NCI-H446 (cell line): ENCODE data around the gene SDK1.

ENCODE experiments used
- DNase-seq, 2 experiments: peaks; one replicate each; lab custom pipeline; 2025; lab: John Stamatoyannopoulos, UW

Gene SDK1

GRCh38 chr7:3887096-3887690 lies 586.1 kb downstream of the SDK1 start:
- no peak for DNase-seq

- DNase-seq = no peak
These were observed 587.0 kb downstream of the SDK1 start for GRCh38 chr7:3888096-3888495.

GRCh38 chr7:3892157-3892556 lies 591.1 kb downstream of the SDK1 start:
- DNase-seq = peak in 1 of 2 experiments; percentile 1

GRCh38 chr7:3892686-3893085 lies 591.6 kb downstream of the SDK1 start:
- no peak for DNase-seq

GRCh38 chr7:3893151-3893788 lies 592.2 kb downstream of the SDK1 start:
- DNase-seq = no peak

- no peak for DNase-seq
These were observed 592.7 kb downstream of the SDK1 start for GRCh38 chr7:3893789-3894153.

- no peak for DNase-seq
These were observed 594.5 kb downstream of the SDK1 start for GRCh38 chr7:3895341-3896116.

GRCh38 chr7:3896169-3896765 lies 595.2 kb downstream of the SDK1 start:
- DNase-seq = no peak

GRCh38 chr7:3897430-3898372 lies 596.6 kb downstream of the SDK1 start:
- no peak for DNase-seq

GRCh38 chr7:3899559-3899991 lies 598.5 kb downstream of the SDK1 start:
- DNase-seq = no peak

GRCh38 chr7:3908153-3908552 lies 607.1 kb downstream of the SDK1 start:
- no peak for DNase-seq

GRCh38 chr7:3909128-3909527 lies 608.1 kb downstream of the SDK1 start:
- no peak for DNase-seq

GRCh38 chr7:3910054-3910453 lies 609.0 kb downstream of the SDK1 start:
- DNase-seq = no peak

GRCh38 chr7:3911685-3912084 lies 610.6 kb downstream of the SDK1 start:
- DNase-seq = no peak

- no peak for DNase-seq
These were observed 611.2 kb downstream of the SDK1 start for GRCh38 chr7:3912291-3912690.

- no peak for DNase-seq
These were observed 613.2 kb downstream of the SDK1 start for GRCh38 chr7:3914051-3914775.

- no peak for DNase-seq
These were observed 614.4 kb downstream of the SDK1 start for GRCh38 chr7:3915337-3915878.

GRCh38 chr7:3916146-3916545 lies 615.1 kb downstream of the SDK1 start:
- no peak for DNase-seq

- DNase-seq = no peak
These were observed 616.4 kb downstream of the SDK1 start for GRCh38 chr7:3917436-3917835.

- DNase-seq = no peak
These were observed 617.5 kb downstream of the SDK1 start for GRCh38 chr7:3918576-3918975.

GRCh38 chr7:3922175-3922635 lies 621.2 kb downstream of the SDK1 start:
- DNase-seq = no peak
